ENCODE measurements around the gene TAF1C. TPM values are rescaled to one million over a fixed set of nuclear protein-coding genes. Genes with fewer than 3 reads are reported as not detected.

Gene TAF1C
- total and polyA plus RNA-seq, 9 of the 15 experiments (the other 6 are each of a cell fraction or from before 2014, with no cell fraction given) = 1.5 to 74.8 (median 21.0) TPM

GRCh38 chr16:84144859-84145639, 41.8 kb downstream of the TAF1C start, which contains the start of the genes DNAAF1 and HSDL1 (continued):
- TF ChIP-seq, protein P1, sequence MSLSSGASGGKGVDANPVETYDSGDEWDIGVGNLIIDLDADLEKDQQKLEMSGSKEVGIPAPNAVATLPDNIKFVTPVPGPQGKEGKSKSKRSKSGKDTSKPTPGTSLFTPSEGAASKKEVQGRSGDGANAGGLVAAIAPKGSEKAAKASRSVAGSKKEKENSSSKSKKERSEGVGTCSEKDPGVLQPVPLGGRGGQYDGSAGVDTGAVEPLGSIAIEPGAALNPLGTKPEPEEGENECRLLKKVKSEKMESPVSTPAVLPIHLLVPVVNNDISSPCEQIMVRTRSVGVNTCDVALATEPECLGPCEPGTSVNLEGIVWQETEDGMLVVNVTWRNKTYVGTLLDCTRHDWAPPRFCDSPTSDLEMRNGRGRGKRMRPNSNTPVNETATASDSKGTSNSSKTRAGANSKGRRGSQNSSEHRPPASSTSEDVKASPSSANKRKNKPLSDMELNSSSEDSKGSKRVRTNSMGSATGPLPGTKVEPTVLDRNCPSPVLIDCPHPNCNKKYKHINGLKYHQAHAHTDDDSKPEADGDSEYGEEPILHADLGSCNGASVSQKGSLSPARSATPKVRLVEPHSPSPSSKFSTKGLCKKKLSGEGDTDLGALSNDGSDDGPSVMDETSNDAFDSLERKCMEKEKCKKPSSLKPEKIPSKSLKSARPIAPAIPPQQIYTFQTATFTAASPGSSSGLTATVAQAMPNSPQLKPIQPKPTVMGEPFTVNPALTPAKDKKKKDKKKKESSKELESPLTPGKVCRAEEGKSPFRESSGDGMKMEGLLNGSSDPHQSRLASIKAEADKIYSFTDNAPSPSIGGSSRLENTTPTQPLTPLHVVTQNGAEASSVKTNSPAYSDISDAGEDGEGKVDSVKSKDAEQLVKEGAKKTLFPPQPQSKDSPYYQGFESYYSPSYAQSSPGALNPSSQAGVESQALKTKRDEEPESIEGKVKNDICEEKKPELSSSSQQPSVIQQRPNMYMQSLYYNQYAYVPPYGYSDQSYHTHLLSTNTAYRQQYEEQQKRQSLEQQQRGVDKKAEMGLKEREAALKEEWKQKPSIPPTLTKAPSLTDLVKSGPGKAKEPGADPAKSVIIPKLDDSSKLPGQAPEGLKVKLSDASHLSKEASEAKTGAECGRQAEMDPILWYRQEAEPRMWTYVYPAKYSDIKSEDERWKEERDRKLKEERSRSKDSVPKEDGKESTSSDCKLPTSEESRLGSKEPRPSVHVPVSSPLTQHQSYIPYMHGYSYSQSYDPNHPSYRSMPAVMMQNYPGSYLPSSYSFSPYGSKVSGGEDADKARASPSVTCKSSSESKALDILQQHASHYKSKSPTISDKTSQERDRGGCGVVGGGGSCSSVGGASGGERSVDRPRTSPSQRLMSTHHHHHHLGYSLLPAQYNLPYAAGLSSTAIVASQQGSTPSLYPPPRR (CRISPR knock-in tag; IDR thresholded peaks at IDR 0.05; ENCODE audit: borderline replicate concordance) = no peak
- TF ChIP-seq POLR3A (IDR thresholded peaks at IDR 0.05; ENCODE audit: borderline replicate concordance, extremely low read depth, insufficient read depth, insufficient read length) (no peak), SPI1 (IDR thresholded peaks at IDR 0.05; ENCODE audit: borderline replicate concordance, low read depth, low read length) (no peak), BRF1 (IDR thresholded peaks at IDR 0.05; ENCODE audit: borderline replicate concordance, extremely low read depth, insufficient read length) (no peak), ZNF408 (CRISPR knock-in tag; IDR thresholded peaks at IDR 0.05; ENCODE audit: low read depth) (no peak), POLR2H (tag; IDR thresholded peaks at IDR 0.05; ENCODE audit: low read depth) (no peak), CTCF (IDR thresholded peaks at IDR 0.05 in 2 of 3, conservative IDR thresholded peaks at IDR 0.05 in 1 of 3; ENCODE audit: insufficient read depth in 2 of 3, low read depth in 1 of 3, low read length in 3 of 3) (peak; percentile 3 to 22 (median 9); a peak in 3 of 6 replicates), JUND (IDR thresholded peaks at IDR 0.05; ENCODE audit: borderline replicate concordance, low read depth, low read length) (no peak), JUND (tag; IDR thresholded peaks at IDR 0.05; ENCODE audit: borderline replicate concordance, low read depth, low read length) (no peak), BDP1 (IDR thresholded peaks at IDR 0.05; ENCODE audit: insufficient read depth, insufficient read length) (no peak), NFATC3 (IDR thresholded peaks at IDR 0.05) (no peak)
- TF ChIP-seq, protein P2, sequence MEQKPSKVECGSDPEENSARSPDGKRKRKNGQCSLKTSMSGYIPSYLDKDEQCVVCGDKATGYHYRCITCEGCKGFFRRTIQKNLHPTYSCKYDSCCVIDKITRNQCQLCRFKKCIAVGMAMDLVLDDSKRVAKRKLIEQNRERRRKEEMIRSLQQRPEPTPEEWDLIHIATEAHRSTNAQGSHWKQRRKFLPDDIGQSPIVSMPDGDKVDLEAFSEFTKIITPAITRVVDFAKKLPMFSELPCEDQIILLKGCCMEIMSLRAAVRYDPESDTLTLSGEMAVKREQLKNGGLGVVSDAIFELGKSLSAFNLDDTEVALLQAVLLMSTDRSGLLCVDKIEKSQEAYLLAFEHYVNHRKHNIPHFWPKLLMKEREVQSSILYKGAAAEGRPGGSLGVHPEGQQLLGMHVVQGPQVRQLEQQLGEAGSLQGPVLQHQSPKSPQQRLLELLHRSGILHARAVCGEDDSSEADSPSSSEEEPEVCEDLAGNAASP (IDR thresholded peaks at IDR 0.05) = no peak
- TF ChIP-seq, protein P3, sequence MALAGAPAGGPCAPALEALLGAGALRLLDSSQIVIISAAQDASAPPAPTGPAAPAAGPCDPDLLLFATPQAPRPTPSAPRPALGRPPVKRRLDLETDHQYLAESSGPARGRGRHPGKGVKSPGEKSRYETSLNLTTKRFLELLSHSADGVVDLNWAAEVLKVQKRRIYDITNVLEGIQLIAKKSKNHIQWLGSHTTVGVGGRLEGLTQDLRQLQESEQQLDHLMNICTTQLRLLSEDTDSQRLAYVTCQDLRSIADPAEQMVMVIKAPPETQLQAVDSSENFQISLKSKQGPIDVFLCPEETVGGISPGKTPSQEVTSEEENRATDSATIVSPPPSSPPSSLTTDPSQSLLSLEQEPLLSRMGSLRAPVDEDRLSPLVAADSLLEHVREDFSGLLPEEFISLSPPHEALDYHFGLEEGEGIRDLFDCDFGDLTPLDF (CRISPR knock-in tag; IDR thresholded peaks at IDR 0.05) = no peak
